Endothelial cell of umbilical vein (primary cell): ENCODE measurements around the gene TPH2. TPM values are rescaled to one million over a fixed set of nuclear protein-coding genes. Genes with fewer than 3 reads are reported as not detected.

Experiments used
- BruUV-seq: library from RNA; stranded (reverse); fragments of 400-500 nt; replicated peaks from 2 replicates; lab custom pipeline; 2021; lab: Mats Ljungman, UMichigan
- CTCF ChIA-PET: fragments of 300-600, 350-600 bp; sonication (Branson Sonifier 250); formaldehyde crosslinking; loops from one replicate; lab custom pipeline; 2021; ENCODE audit warnings: antibody characterized with exemption, inconsistent platforms; lab: Charles Lee
- POLR2A ChIA-PET: fragments of 300-600, 350-600 bp; sonication (Branson Sonifier 250); formaldehyde crosslinking; loops from one replicate; lab custom pipeline; 2021; ENCODE audit warnings: antibody characterized with exemption, inconsistent platforms; lab: Charles Lee
- DNase-seq: peaks from one replicate; pipeline ENCODE4 v3.0.0-alpha.2; 2011; ENCODE audit warnings: low read depth, low spot score
- FAIRE-seq: peaks from 2 replicates; lab custom pipeline; 2011; peaks lifted over from hg19 to GRCh38; lab: Jason Lieb, UNC
- H2AFZ ChIP-seq: 2 replicates; pipeline ENCODE4 v1.6.0; 2012; ENCODE audit warnings: low read depth, low read length, control low read depth, inconsistent platforms
- H3K27ac ChIP-seq: 2 replicates; pipeline ENCODE4 v1.5.1; 2011; ENCODE audit warnings: low read depth, mild to moderate bottlenecking, control low read depth, low read length, moderate library complexity; ENCODE audit not compliant: insufficient read depth
- H3K27me3 ChIP-seq, 2 experiments: 2 replicates each; pipeline versions ENCODE4 v1.6.0 to v1.6.1; 2011; ENCODE audit warnings: low read length in 2 of 2, mixed read lengths in 1 of 2; ENCODE audit not compliant: control insufficient read depth in 2 of 2, insufficient read depth in 2 of 2
- H3K36me3 ChIP-seq, 2 experiments: 2 replicates in 1 of 2; 3 replicates in 1 of 2; pipeline ENCODE4 v1.5.1; 2011; ENCODE audit warnings: low read length in 2 of 2, mild to moderate bottlenecking in 1 of 2, moderate library complexity in 1 of 2; ENCODE audit not compliant: control insufficient read depth in 2 of 2, insufficient read depth in 2 of 2; ENCODE audit errors: extremely low read depth in 1 of 2
- H3K4me1 ChIP-seq: 3 replicates; pipeline ENCODE4 v1.5.1; 2011; ENCODE audit warnings: mild to moderate bottlenecking, low read length; ENCODE audit not compliant: control insufficient read depth, insufficient read depth; ENCODE audit errors: extremely low read depth
- H3K4me2 ChIP-seq: 2 replicates; pipeline ENCODE4 v1.6.1; 2011; ENCODE audit warnings: low read length, control low read depth, mixed read lengths; ENCODE audit not compliant: insufficient read depth
- H3K4me3 ChIP-seq, 3 experiments: fragments of 200-600 bp in 1 of 3; sonication (generic), shearing (Covaris generic) in 1 of 3; replicated peaks in 1 of 3; 2 replicates each; pipeline ENCODE4 v1.5.1; 2011 to 2016; ENCODE audit warnings: control low read depth in 3 of 3, low read length in 3 of 3, mild to moderate bottlenecking in 2 of 3, inconsistent platforms in 1 of 3, low read depth in 1 of 3, moderate library complexity in 1 of 3; ENCODE audit not compliant: insufficient read depth in 1 of 3
- H3K79me2 ChIP-seq: 2 replicates; pipeline ENCODE4 v1.6.0; 2012; ENCODE audit warnings: low read length, inconsistent platforms; ENCODE audit not compliant: control insufficient read depth, insufficient read depth
- H3K9ac ChIP-seq: replicated peaks from 2 replicates; pipeline ENCODE3; 2011; ENCODE audit warnings: low read length, control low read depth; ENCODE audit not compliant: insufficient read depth; ENCODE audit errors: extremely low read depth
- H3K9me1 ChIP-seq: replicated peaks from 3 replicates; pipeline ENCODE4 v1.6.0; 2011; ENCODE audit warnings: mild to moderate bottlenecking, low read length; ENCODE audit not compliant: control insufficient read depth, insufficient read depth; ENCODE audit errors: extremely low read depth
- H3K9me3 ChIP-seq: replicated peaks from 2 replicates; pipeline ENCODE4 v1.5.1; 2012; ENCODE audit warnings: low read length, inconsistent platforms; ENCODE audit not compliant: control insufficient read depth, insufficient read depth
- H4K20me1 ChIP-seq: replicated peaks from 2 replicates; pipeline ENCODE3; 2011; ENCODE audit warnings: mild to moderate bottlenecking, low read length; ENCODE audit not compliant: control insufficient read depth, insufficient read depth; ENCODE audit errors: extremely low read depth
- EZH2 ChIP-seq: IDR thresholded peaks from 2 replicates; pipeline ENCODE4 v1.6.1; 2012; ENCODE audit warnings: borderline replicate concordance, low read depth, mild to moderate bottlenecking, moderate library complexity, low read length, inconsistent platforms; ENCODE audit not compliant: severe bottlenecking
- FOS ChIP-seq: IDR thresholded peaks from 2 replicates; pipeline ENCODE4 v1.6.1; 2011; ENCODE audit warnings: mild to moderate bottlenecking, low read length, moderate library complexity, borderline replicate concordance; ENCODE audit not compliant: insufficient read depth
- GATA2 ChIP-seq: IDR thresholded peaks from 2 replicates; pipeline ENCODE4 v1.7.0; 2011; ENCODE audit warnings: low read depth, mild to moderate bottlenecking, moderate library complexity, mixed read lengths, low read length; ENCODE audit not compliant: insufficient read length, insufficient read depth
- JUN ChIP-seq: IDR thresholded peaks from 2 replicates; pipeline ENCODE4 v1.6.1; 2011; ENCODE audit warnings: borderline replicate concordance, low read depth; ENCODE audit not compliant: insufficient read length, insufficient read depth
- MYC ChIP-seq: IDR thresholded peaks from one replicate; pipeline ENCODE4 v1.6.1; 2011; ENCODE audit warnings: mild to moderate bottlenecking, low read depth, low read length
- POLR2A ChIP-seq: IDR thresholded peaks from 2 replicates; pipeline ENCODE4 v1.6.1; 2012; ENCODE audit warnings: low read depth, mild to moderate bottlenecking, control low read depth, low read length
- POLR2AphosphoS5 ChIP-seq: IDR thresholded peaks from 2 replicates; pipeline ENCODE4 v1.6.1; 2012; ENCODE audit warnings: low read depth, mild to moderate bottlenecking, control low read depth, low read length, moderate library complexity; ENCODE audit not compliant: insufficient read depth
- dilution Hi-C: fragments of 300-500 bp; cut with MboI; formaldehyde crosslinking; loops from one replicate; pipeline ENCODE4 v1.15.0; 2019; ENCODE audit warnings: low sequenced_read_pairs; ENCODE audit not compliant: extremely low pct_ligation_motif_present
- intact Hi-C: fragments of 100-400 bp; cut with micrococcal nuclease; formaldehyde crosslinking; loops from one replicate; pipeline ENCODE4 v1.10.0; 2022
- polyA plus RNA-seq, 4 experiments: library from polyadenylated mRNA; depleted of rRNA in 3 of 4; stranded (reverse) in 3 of 4; unstranded in 1 of 4; fragments of >200 nt; gene quantifications; 2 replicates each; pipeline versions ENCODE4 v1.2.1 to v1.2.3, GENCODE V29; 2011 to 2012; ENCODE audit warnings: missing spikeins in 1 of 4
- total RNA-seq: library from RNA; stranded (reverse); gene quantifications from 2 replicates; pipeline ENCODE4 v1.2.3, GENCODE V29; 2021
- TF ChIP-seq, protein P1 (sequence below): IDR thresholded peaks from 2 replicates; pipeline ENCODE4 v1.6.1; 2011; ENCODE audit not compliant: insufficient read depth, insufficient read length
- TF ChIP-seq, protein P2 (sequence below), 2 donors: IDR thresholded peaks; 1 replicate in 1 of 2; 2 replicates in 1 of 2; pipeline ENCODE4 v1.5.1; 2011; ENCODE audit warnings: low read length in 2 of 2, mild to moderate bottlenecking in 2 of 2, moderate library complexity in 2 of 2, control low read depth in 1 of 2, inconsistent platforms in 1 of 2, low read depth in 1 of 2; ENCODE audit not compliant: insufficient read depth in 1 of 2; ENCODE audit errors: extremely low read depth in 1 of 2

Gene TPH2
- total and polyA plus RNA-seq, 2 donors (not counting 3 experiments of a cell fraction or from before 2014, with no cell fraction given) = not detected

DNA sequence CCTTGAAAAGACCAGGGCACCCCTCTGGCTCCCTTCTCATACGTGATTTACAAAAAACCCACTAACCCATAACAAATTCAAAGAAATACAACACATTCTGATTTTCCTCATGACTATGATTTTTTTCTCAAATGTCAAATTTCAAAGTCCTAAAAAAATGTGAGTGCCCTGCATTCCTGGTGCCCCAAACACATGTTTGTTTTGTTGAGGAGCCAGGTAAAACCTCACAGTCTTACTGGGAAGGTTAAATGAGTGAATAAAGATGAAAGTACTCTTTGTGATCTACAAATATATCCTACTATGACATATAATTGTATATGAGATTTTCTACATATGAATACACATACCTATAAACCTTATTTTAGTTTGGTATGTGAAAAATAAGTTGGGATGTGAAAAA lies 30.7 kb downstream of the TPH2 start:
- H3K27ac ChIP-seq = no peak overlapping the region
- POLR2A ChIA-PET = no interaction called here
- H3K4me3 ChIP-seq = no peak overlapping the region
- intact Hi-C loops = no loop called here
- H3K9me1 ChIP-seq = no peaks in the 10 kb centered on the region
- FAIRE-seq (no peak), DNase-seq (no peak)
- dilution Hi-C loops = no loop called here
- TF ChIP-seq POLR2AphosphoS5 (no peak), JUN (no peak), POLR2A (no peak), EZH2 (no peak), MYC (no peak), FOS (no peak), GATA2 (no peak)
- TF ChIP-seq, protein P1, sequence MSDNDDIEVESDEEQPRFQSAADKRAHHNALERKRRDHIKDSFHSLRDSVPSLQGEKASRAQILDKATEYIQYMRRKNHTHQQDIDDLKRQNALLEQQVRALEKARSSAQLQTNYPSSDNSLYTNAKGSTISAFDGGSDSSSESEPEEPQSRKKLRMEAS = no peak
- TF ChIP-seq, protein P2, sequence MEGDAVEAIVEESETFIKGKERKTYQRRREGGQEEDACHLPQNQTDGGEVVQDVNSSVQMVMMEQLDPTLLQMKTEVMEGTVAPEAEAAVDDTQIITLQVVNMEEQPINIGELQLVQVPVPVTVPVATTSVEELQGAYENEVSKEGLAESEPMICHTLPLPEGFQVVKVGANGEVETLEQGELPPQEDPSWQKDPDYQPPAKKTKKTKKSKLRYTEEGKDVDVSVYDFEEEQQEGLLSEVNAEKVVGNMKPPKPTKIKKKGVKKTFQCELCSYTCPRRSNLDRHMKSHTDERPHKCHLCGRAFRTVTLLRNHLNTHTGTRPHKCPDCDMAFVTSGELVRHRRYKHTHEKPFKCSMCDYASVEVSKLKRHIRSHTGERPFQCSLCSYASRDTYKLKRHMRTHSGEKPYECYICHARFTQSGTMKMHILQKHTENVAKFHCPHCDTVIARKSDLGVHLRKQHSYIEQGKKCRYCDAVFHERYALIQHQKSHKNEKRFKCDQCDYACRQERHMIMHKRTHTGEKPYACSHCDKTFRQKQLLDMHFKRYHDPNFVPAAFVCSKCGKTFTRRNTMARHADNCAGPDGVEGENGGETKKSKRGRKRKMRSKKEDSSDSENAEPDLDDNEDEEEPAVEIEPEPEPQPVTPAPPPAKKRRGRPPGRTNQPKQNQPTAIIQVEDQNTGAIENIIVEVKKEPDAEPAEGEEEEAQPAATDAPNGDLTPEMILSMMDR (IDR thresholded peaks at IDR 0.05; ENCODE audit: extremely low read depth in 1 of 2, insufficient read depth in 1 of 2, low read depth in 1 of 2, low read length in 2 of 2) = no peak
- no peaks in the 10 kb centered on the region for H4K20me1 ChIP-seq
- H3K4me1 ChIP-seq = no peaks in the 10 kb centered on the region
- no peaks in the 10 kb centered on the region for H3K9me3 ChIP-seq
- no peaks in the 10 kb centered on the region for H3K79me2 ChIP-seq
- no TSS peak for BruUV-seq
- no peak overlapping the region for H3K9ac ChIP-seq
- H3K36me3 ChIP-seq = no peaks in the 10 kb centered on the region
- no peaks in the 10 kb centered on the region for H3K27me3 ChIP-seq
- H2AFZ ChIP-seq = no peak overlapping the region
- CTCF ChIA-PET = no interaction called here
- no peak overlapping the region for H3K4me2 ChIP-seq
